ENCODE results near the gene NGFR.

The NGFR gene, protein sequence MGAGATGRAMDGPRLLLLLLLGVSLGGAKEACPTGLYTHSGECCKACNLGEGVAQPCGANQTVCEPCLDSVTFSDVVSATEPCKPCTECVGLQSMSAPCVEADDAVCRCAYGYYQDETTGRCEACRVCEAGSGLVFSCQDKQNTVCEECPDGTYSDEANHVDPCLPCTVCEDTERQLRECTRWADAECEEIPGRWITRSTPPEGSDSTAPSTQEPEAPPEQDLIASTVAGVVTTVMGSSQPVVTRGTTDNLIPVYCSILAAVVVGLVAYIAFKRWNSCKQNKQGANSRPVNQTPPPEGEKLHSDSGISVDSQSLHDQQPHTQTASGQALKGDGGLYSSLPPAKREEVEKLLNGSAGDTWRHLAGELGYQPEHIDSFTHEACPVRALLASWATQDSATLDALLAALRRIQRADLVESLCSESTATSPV

DNA sequence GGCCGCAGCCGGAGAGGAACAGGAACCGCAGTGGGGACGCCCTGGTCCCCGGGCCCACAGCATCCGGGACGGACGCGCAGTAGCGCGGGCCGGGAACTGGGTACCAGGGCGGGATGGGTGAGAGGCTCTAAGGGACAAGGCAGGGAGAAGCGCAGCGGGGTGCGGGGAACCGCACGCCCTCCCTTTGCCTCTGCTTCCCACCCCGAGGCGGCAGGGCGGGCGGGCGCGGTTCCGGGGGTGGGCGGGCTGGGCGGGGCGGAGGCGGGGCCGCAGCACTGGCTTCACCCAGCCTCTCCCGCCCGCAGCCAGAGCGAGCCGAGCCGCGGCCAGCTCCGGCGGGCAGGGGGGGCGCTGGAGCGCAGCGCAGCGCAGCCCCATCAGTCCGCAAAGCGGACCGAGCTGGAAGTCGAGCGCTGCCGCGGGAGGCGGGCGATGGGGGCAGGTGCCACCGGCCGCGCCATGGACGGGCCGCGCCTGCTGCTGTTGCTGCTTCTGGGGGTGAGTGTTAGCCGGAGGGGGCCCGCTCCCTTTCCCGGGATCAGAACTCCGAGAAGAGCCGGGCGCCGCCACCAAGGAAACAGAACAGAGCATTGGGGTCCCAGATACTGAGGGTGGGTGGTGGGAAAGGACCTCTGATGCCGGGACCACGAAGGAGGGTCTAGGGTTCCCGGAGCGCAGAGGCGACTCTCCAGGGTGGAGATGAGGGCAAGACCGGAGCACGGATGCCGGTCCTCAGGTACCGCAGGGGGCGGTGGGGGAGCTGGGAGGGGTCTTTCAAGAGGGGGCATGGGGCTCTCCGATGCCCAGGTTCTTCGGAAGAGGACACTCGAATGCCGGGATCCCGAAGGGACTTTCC, at the start of gene NGFR:
NGFR (plus strand) TSS at position 308 of the 856 bp plus-strand sequence; CDS start at position 433, 125 bp downstream.
- peak in 2 of 3 experiments; percentile 70 to 75 for DNase-seq

DNA sequence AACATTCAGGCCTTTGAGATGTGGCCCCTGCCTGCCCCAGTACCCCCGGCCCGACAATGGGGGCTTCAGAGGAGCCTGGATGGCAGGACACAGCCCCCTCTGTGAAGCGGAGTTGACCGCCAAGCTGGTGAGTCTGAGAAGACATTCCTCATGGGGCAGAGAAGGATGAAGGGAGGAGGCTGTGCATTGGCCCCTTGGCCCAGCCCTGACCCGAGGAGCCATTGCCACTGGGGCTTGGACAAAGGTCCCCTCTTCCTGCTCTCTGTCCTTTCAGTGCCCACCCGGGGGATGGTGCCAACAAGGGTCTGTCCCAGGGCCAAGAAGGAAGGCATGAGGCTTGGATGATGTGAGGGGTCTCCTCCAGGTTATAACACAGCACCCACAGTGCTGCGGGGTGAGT, 49.5 kb upstream of the NGFR start:
- DNase-seq: no peak

DNA sequence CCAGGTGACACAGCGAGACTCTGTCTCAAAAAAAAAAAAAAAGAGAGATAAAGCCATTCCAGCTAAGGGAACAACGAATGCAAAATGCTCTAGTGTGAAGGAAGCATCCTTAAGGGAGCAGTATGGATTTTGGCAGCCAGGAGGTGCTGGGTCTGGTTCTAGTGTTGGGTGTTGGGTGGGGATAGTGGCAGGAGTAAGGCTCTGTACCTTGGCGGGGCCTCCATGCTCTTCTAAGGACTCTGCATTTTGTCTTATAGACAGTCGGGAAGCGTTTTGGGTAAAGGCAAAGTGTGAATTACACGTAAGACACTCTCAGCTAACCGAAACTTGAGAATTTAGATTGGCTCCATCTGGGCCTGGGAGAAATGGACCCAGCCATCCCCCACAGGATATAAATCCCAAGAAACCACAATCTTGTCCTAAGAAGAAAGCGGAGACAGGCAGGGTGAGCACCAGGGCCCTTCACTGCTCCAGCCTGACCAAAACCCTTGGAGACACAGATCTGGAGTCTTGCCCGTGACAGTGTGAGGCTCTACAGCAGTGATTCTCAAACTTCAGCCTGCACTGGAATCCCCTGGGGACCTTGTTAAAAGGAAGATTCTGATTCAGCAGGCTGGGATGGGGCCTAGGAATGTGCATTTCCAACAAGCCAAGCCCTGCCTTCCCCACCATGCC, 47.3 kb upstream of the NGFR start:
- no peak for DNase-seq

DNA sequence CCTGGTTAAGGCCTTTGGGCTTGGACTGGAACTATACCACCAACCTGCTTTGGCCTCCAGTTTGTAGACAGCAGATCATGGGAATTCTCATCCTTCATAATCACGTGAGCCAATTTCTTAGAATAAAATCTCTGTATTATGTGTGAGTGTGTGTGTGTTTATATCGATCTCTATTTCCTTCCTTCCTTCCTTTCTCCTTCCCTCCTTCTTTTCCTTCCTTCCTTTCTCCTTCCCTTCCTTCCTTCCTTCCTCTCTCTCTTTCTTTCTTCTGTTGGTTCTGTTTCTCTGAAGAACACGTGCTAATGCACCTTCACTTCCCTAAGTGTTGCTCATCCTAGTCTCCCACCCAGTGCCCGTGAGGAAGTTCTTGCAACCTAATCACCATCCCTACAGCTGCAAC, 44.9 kb upstream of the NGFR start:
- DNase-seq: no peak

DNA sequence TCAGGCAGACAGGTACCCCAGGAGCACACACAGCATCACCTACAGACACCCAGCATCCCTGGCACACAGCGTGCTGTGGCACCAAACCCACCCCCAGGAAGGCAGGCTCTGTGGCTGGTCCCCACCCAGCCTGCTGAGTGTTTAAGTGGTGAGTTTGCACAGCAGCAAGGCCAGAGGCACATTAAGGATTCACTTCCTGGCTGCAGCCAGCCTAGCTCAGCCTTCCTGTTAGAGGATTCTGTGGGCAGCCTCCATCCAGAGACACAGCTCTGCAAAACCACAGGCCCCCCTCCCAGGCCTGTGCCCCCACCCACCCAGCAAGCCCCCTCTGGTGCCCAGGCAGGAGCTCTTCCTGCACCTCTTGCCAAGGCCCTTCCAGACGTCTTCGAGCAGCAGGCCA, 44.4 kb upstream of the NGFR start:
- DNase-seq: no peak

DNA sequence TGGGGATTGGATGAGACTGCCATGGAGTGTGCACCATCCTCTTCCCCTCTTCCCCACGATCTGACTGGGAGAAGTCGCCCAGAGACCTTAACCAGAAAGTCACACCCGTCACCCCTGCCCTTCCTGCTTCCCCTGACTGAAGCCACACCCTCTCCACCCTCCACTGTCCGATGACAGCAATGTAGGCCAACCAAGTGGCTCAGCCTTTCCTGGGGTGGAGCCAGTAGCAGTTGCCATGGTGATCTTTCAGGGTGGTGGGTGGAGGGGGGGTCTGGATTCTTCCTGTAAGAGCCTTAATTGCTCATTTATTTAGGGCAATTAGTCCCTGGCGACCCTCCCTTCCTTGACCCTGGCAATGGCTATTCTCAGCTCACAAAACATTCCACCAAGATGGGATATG, 42.9 kb upstream of the NGFR start:
- DNase-seq: no peak

DNA sequence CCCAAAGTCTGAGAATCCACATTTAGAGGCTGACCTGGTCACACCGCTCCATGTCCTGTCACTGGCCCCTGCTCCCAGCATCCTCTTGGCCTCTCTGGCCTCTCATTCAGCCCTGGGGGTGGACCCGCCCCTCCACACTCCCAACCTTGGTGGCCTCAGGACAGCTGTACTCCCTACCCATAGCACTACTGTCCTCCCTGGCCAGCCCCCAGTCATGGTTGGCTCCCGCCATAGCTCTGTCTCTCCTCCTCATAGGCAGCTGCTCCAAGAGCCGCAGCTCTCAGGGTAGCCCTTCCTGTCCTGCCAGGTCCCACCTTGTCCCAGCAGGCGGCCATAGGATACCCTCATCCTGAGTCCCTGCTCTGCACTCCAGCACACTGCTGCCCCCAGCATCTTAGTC, 42.4 kb upstream of the NGFR start:
- no peak for DNase-seq

DNA sequence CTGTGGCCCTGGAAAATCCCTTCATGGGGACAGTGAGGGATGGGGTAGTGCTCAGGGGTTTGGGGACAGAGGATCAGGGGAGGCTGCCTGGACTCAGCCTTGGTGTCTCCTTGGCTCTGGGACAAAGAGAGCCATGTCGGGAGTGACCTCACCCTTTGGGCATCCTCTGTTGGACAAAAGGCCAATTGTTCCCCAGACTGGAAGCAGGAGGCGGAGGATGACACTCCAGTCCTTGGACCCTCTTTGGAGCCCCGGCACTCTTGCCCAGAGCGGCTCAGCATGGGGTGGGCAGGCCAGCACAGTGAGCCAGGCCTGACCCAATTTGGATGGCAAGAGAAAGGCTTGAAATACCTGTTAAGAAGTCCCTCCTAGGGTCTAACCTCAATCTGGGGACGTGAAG, 41.0 kb upstream of the NGFR start:
- no peak for DNase-seq

DNA sequence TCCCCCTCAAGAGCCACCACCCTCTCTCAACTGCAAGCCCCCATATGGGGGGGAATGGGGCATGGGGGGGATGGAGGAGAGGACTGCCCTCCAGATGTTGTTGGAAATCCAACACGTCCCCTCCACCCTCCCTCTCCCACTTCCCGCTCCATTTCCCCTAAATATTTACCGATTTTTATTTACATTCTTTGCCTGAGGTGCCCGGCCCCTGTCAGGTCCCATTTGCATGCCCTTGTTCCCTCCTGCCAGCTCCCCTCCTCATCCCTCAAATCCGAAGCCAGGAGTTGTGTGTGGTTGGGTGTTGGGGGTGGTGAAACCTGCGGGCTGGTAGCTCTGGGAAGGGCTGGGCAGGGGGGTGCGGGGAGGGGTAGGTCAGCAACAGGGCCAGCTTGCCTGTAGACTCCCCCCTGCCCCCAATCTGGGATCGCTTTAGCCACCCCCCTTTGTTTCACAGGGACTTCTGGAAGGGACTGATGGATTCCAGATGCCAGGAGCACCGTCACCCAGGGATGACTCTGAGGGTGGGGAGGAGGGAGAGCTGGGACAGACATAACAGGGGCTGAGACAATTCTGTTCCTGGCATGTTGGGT, 39.7 kb upstream of the NGFR start:
- DNase-seq: no peak

DNA sequence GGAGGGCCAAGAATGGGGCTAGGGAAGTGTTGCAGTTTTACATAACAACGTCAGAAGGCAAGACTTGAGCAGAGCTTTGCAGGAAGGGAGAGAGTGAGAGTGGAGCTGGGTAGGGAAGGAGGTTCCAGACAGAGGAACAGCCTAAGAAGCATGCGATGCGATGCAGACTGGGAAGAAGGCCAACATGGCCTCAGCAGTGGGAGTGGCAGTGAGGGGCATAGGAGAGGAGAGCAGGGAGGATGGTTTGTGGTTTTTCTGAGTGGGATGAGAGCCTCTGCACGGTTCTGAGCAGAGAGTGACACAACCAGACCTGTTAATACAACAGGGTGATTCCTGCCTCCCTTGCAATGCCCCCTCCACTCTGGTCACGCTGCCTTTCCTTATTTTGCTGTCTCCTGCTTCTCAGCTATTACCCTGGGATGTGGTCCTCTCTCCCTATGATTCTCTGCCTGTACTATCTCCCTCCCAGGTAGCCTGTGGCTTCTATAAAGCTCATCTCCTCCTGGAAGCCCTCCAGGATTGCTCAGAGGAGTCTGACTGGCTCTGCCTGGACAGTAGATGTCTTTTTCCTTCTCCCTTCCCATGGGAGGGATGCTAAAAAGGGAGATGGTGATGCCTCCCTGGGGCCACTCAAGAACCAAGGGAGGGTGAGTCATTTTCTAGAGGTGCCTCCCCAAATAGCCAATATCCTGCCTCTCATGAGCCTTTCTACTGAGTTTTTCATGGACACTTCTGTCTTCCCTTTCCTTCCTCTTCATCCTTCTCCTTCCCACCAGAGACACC, 38.7 kb upstream of the NGFR start:
- DNase-seq: no peak

DNA sequence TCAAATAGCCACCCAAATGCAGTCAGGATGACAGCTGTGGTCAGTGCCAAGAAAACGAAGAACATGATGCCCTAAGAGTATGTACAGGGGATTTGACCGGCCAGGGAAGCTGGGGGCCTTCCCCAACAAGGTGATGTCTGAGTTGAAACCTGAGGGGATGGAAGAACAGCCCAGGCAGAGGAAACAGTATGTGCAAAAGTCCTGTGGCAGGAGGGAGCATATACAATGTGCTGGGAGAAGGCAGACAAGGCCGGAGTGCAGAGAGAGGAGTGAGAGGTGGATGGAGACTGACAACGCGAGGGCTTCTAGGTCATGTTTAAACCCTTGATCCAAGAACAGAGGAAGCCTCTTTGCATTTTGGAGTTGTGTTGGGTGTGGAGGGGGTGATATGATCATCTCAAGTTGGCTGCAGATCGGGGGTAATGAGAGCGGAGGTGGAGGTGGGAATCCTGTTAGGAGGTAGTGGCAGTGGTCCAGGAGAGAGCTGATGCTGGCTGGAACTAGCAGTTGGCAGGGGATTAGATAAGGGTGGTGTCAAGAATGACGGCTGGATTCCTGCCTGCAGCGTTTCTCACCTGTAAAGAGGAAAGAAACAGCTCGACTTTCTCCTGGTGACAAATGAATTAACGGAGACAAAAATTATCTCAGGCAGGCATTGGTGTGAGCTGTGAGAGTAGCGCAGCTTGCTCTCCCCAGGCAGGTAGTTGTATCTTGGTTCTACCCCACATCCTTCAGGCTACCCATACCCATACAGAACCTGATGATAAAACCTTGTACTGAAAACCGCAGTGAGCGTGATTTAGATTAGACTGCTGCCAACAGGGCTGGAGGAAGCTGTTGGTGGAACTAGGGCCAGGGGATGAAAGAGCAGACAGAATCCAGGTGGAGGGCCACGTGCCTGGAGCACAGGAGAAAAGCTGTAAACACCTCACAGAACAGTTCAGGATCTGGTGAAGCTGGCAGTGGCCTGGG, 37.2 kb upstream of the NGFR start:
- no peak for DNase-seq

DNA sequence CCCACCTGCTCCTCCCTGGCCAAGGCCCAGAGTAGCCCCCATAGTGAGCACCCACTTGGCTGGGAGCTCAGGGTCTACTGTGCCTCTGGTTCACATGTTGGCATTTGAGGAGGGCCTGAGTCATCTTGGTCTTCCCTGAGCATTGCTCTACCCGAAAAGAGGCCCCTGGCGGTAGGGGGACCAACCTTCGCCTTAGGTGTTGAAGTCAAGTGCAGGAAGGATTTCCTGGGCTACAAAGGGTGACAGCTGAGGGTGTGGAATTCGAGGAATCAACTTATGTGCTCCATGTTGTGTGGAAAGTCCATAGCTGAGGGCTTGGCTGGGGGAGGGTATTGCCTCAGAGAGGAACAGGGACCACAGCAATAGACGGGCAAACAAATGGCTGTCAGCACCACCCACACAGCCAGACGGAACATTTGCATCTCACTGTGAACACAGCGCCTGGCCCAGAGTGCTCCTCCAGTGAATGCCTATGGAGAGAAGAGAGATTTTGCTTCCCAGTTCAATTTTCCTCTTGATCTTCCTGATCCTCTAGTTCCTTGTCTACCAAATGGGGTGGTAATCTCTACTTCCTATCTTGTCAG, 35.6 kb upstream of the NGFR start:
- no peak for DNase-seq

DNA sequence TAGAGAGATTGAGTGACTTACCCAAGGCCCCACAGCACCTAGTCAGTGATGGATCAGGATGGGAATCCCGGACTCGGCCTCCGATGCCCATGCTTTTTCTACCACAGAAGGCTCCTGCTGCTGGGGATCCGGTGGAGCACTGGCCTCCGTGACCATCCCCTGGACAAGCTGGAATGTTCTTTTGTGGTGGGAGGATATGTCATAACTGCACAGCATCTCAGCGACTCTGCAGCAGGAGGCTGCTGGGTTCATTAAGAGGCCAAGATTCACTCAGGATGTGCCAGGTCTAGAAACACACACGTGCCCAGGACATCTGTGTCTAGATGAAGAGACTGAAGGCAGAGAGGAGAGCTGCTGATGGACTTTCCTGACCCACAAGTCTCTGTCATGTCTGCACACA, 34.7 kb upstream of the NGFR start:
- DNase-seq: no peak

DNA sequence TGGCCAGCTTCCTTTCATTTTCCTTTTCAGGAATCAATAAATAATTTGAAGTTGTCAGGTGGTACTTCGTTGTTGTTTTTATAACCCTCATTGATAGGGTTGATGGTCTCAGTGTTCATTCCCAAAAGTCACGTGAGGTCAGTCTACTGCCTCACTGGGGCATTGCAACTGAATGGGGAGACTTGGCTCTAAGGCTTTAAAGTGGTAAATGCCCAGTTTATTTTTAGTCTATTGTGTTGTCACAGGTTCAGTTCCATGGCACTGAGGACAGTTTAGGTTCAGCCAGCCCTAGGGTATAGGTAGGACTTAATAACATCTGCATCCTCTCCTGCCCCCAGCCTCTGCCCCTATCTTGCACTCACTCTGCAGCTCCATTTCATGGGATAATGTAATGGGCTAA, 33.5 kb upstream of the NGFR start:
- no peak for DNase-seq

DNA sequence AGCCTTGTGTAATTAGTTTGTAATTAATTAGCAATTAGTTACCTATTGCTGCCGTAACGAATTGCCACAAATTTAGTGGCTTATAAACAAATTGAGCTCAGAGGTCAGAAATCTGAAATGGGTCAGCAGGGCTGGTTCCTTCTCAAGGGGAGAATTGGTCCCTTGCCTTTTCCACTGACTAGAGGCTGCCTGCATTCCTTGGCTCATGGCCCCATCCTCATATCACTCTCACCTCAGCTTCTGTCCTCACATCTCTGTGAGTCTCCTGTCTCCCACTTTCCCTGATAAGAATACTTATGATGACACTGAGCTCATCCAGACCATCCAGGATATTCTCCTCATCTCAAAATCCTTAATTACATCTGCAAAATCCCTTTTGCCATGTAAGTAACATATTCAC, 31.0 kb upstream of the NGFR start:
- DNase-seq: no peak

DNA sequence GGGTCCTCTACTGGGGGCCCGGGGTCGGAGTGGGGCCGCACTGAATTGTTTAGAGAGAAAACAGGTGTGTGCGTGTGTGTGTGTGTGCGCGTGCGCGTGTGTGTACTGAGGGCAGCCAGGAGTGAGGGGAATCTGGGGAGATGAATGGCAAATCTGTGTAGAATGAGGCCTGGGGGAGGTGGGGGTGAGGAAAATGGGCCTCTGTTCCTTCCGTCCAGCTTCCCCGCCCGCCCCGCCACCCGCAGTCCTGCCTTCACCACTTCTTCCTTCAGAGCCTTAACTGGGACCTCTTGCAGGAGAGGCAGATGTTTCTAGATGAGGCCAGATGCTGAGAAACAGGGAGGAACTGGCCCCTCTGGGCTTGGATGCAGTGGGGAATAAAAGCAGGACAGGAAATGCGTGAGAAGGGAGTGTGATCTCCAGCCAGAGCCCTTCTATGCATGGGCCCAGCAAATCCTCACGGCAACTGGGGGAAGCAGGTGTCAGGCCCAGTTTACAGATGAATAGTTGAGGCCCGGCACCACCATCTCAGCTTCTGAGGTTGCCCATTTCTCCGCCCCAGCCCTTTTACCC, 29.7 kb upstream of the NGFR start:
- DNase-seq: no peak

DNA sequence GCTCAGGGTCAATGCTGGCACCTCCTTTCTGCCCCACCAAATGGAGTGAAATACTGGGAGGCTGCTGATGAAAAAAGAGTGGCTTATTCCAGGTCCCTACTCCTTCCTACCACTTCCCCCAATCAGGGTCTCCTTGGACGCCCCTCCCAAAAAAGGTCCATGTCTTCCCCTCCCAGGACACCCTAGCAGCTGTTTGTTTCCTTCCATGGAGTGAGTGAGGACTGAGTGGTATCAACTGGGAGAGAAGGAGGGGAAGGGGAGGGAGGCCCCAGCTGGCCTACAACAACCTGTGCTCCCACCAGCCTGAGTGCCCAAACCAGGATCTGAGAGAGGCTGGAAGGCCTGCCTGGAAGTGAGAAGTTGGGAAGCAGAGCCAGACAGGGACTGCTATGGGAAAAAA, 28.7 kb upstream of the NGFR start:
- no peak for DNase-seq

DNA sequence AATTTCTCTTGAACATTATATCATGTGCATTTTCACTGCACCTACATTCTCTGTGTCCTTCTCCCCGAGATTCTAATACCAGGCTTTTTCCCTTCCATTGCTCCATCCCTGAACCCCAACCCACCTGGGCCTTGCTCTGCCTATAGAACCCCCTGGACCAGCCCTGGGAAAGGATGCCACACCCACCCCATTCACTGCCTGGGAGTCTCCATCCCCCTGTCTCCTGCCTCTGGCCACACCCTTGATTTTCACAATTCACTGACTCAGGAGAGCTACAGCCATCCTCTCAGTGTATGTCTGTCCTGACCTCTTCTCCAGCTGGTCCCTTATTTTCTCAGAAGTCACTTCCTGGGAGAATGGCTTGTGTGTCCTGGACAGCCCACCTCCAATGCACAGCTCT, 27.9 kb upstream of the NGFR start:
- no peak for DNase-seq

DNA sequence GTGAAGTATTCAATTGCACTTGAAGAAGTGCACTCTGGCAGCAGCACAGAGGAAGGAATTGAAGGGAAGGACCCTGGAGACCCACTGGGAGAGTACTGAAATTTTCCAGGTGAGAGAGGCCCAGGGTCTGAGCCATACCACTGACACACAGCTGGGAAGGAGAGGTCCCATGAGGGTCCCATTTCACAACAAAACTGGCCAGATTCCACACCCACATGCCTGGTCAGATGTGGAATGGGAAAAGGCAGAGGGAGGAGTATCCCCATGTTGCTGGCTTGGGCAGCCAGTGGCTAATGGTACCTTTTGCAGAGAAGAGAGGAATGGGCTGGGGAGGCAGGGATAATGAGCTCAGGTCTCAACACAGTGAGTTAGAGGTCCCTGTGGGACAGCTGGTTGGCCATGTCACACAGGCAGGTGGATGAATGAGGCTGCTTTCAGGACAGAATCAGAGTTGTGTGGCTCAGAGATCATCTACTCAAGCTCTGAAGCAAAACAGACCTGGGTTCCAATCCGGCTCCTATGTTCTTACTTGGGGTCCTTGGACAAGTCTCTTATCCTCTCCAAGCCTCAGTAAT, 26.2 kb upstream of the NGFR start:
- DNase-seq: no peak
